GOT3 (cell line): Measurements from ENCODE around the gene ENPP1.
"Not testable (repeated sequence)": the region's sequence is repeated elsewhere in the genome, so short reads cannot be mapped to it uniquely, and the experiment has no call there.

Source experiments
- DNase-seq: peaks from one replicate; lab custom pipeline; 2025; ENCODE audit warnings: mixed read lengths; lab: John Stamatoyannopoulos, UW

The ENPP1 gene

GRCh38 chr6:131831392-131831791, 23.6 kb downstream of the ENPP1 start:
- no peak for DNase-seq

GRCh38 chr6:131831886-131832285, 24.1 kb downstream of the ENPP1 start:
- no peak for DNase-seq

- no peak for DNase-seq
These were observed 24.5 kb downstream of the ENPP1 start for GRCh38 chr6:131832363-131832762.

GRCh38 chr6:131838051-131838450, 30.2 kb downstream of the ENPP1 start:
- DNase-seq: no peak

GRCh38 chr6:131839388-131839787, 31.6 kb downstream of the ENPP1 start:
- DNase-seq: no peak

GRCh38 chr6:131840441-131840840, 32.6 kb downstream of the ENPP1 start:
- DNase-seq: no peak

- no peak for DNase-seq
These were observed 33.2 kb downstream of the ENPP1 start for GRCh38 chr6:131840936-131841583.

- no peak for DNase-seq
These were observed 35.9 kb downstream of the ENPP1 start for GRCh38 chr6:131843768-131844167.

- DNase-seq: no peak
These were observed 36.5 kb downstream of the ENPP1 start for GRCh38 chr6:131844243-131844841.

- no peak for DNase-seq
These were observed 38.3 kb downstream of the ENPP1 start for GRCh38 chr6:131846023-131846663.

- no peak for DNase-seq
These were observed 39.1 kb downstream of the ENPP1 start for GRCh38 chr6:131846905-131847304.

GRCh38 chr6:131849799-131850198, 42.0 kb downstream of the ENPP1 start:
- DNase-seq: no peak

GRCh38 chr6:131851049-131851769, 43.4 kb downstream of the ENPP1 start:
- no peak for DNase-seq

- no peak for DNase-seq
These were observed 44.4 kb downstream of the ENPP1 start for GRCh38 chr6:131852200-131852599.

- DNase-seq: no peak
These were observed 47.0 kb downstream of the ENPP1 start for GRCh38 chr6:131854803-131855202.

GRCh38 chr6:131858765-131859415, 51.1 kb downstream of the ENPP1 start:
- no peak for DNase-seq

GRCh38 chr6:131859658-131860057, 51.8 kb downstream of the ENPP1 start:
- DNase-seq: not testable (repeated sequence)

- DNase-seq: no peak
These were observed 53.6 kb downstream of the ENPP1 start for GRCh38 chr6:131861381-131861780.

GRCh38 chr6:131862476-131862875, 54.7 kb downstream of the ENPP1 start:
- no peak for DNase-seq

- no peak for DNase-seq
These were observed 59.9 kb downstream of the ENPP1 start for GRCh38 chr6:131867744-131868143.

GRCh38 chr6:131868836-131869235, 61.0 kb downstream of the ENPP1 start:
- DNase-seq: no peak

- DNase-seq: no peak
These were observed 67.8 kb downstream of the ENPP1 start for GRCh38 chr6:131875647-131876046.
